Measurements from ENCODE around the gene PCNX2. TPM values are rescaled to one million over a fixed set of nuclear protein-coding genes. Genes with fewer than 3 reads are reported as not detected.

PCNX2 gene
- total RNA-seq, 1 donor from 2014 or later, result 1.3 TPM

DNA sequence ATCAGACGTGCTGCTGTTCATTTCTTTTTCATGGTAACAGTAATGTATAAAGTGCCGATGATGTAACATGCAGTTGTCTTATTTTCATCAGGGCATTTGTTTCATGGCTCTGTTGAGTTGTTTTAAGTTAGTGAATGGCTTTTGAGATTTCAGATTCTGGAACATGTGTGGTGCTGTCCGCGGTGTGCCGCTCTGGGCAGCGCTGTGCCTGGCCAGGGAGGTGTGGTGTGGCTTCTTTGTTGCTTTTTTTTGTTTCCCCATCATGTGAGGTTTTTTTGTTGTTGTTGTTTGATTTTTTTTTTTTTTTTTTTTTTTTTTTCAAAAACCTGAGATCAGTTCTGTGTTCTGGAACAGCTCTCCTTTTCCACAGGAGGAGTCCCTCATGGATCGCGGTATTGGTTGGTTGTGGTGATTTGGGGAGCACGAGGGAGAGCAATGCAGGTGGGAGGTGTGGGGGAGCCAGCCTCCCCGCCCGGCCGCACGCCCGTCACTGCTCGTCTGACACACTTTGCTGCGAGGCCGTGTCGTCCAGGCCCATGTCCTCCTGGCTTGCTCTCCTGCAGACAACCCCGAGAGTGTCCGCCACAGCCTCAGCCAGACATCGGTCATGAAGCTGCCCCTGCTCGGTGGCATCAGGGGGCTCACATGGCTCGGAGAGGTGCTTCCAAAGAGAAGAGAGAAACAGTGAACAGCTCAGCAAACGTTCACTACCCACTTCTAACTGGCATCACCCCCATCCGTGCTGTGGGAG is 311.5 kb downstream of the PCNX2 start:
- no peak for DNase-seq
- intact Hi-C loops (cut with micrococcal nuclease), result no loop called here
- ATAC-seq, result no peak

GRCh38 chr1:232983375-232983774 is 312.1 kb downstream of the PCNX2 start:
- ATAC-seq (no peak), DNase-seq (no peak)
- intact Hi-C loops (cut with micrococcal nuclease), result no loop called here

GRCh38 chr1:232982238-232982944 is 313.1 kb downstream of the PCNX2 start:
- ATAC-seq (peak; percentile 50), DNase-seq (no peak)
- intact Hi-C loops (cut with micrococcal nuclease), result no loop called here

- ATAC-seq (no peak), DNase-seq (no peak)
- intact Hi-C loops (cut with micrococcal nuclease), result no loop called here
Observed at GRCh38 chr1:232980986-232981560, 314.5 kb downstream of the PCNX2 start.

DNA sequence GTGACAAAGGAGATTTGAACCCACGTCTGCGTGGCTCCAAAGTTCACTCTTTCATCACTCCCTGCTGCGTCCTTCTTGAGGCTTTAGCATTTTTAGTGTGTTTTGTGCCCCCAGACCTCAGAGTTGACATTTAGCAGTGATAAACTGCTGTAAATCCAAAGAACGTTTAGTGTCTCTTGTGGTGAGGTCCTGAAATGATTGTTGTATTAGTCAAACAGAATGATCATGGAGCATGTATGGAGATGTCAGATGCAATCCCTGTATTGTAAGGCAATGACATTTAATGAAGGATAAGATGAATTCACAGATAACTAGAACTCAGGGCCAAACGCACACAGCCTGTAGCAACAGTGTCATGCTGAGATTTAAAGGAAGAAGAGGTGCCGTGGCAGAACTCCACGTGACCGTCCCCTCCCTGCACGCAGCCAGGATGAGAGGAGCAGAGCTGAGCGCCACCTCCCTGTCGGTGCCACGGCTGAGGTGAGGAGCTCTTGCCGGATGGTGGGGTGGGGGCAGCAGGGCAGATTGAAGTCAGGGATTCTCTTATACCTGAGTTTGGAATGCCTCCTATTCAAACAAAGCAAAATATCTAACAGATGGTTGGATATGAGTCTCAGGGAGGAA is 315.1 kb downstream of the PCNX2 start:
- ATAC-seq (no peak), DNase-seq (no peak)
- intact Hi-C loops (cut with micrococcal nuclease), result no loop called here

GRCh38 chr1:232979558-232979957 is 316.0 kb downstream of the PCNX2 start:
- ATAC-seq (no peak), DNase-seq (no peak)
- intact Hi-C loops (cut with micrococcal nuclease), result no loop called here

DNA sequence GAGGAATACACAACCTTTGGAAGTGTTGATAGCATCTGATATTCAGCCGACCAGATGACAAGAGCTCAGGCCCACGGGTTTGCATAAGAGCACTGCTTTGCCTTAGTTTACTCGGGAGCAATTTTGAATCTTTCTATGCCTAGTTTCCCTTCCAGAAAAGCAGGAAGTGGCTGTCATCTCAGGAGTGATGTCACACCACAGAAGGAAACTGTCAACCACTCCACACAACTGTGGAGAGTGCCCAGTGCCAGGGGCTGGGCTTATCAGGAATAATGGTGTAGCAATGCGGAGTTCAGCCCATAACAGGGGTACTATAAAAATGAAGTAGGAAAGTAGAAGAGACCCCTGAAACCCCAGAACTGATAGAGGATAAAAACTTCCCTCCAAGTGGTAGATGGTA is 316.7 kb downstream of the PCNX2 start:
- ATAC-seq, result no peak
- intact Hi-C loops (cut with micrococcal nuclease), result no loop called here
- no peak for DNase-seq

- DNase-seq (no peak), ATAC-seq (no peak)
- intact Hi-C loops (cut with micrococcal nuclease), result no loop called here
Observed at GRCh38 chr1:232978091-232978634, 317.4 kb downstream of the PCNX2 start.

DNA sequence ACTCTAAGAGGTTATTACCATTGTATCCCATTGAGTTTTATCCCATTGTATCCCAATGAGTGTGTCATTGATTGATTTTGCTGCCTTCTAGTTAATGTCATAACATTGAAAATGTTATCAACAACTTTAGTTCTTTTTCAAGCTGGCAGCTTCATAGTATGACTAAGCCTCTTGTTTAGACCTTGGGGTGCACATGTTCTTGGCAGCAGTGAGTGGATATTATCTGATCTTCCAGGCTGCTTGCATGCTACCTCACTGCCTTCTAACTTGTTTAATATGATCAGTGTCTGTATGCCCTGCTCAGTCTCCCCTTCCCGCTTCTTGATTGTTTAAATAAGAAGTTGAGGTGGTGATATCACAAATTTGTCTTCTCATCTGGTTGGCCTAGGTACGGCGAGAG is 320.6 kb downstream of the PCNX2 start:
- intact Hi-C loops (cut with micrococcal nuclease), result no loop called here
- DNase-seq (no peak), ATAC-seq (peak; percentile 35)

- intact Hi-C loops (cut with micrococcal nuclease), result no loop called here
- no peak for DNase-seq
Observed at GRCh38 chr1:232973652-232974611, 321.6 kb downstream of the PCNX2 start.

DNA sequence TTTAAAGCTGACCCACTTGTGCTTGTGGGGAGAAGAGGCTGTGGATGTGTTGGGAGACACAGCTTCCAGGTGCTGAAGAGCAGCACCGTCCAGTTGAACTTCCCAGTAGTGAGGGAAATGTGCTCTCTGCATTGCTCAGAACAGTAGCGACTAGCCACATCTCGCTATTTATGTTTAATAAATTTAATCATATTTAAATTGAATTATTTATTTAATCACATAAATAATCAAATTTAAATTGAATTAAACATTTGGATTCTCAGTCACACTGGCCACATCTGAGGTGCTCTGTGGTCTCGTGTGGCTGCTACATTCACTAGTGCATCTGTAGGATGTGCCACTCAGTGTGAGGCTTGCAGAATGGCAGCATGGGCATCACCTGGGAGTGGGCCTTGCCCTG is 325.0 kb downstream of the PCNX2 start:
- intact Hi-C loops (cut with micrococcal nuclease), result loop anchor here (2.0 kb wide), 1 partner anchor 46 kb away; no protein-coding TSS in a partner anchor
- ATAC-seq (no peak), DNase-seq (no peak)

More at GRCh38 chr1:232973652-232974611, 321.6 kb downstream of the PCNX2 start:
- ATAC-seq, result no peak

- DNase-seq (no peak), ATAC-seq (peak; percentile 9)
- intact Hi-C loops (cut with micrococcal nuclease), result loop anchor here (2.0 kb wide), 1 partner anchor 47 kb away; no protein-coding TSS in a partner anchor
Observed at GRCh38 chr1:232969799-232970198, 325.7 kb downstream of the PCNX2 start.

GRCh38 chr1:232968965-232969364 is 326.6 kb downstream of the PCNX2 start:
- DNase-seq (peak; percentile 71), ATAC-seq (peak; percentile 94)
- intact Hi-C loops (cut with micrococcal nuclease), result no loop called here

- no peak for ATAC-seq
- intact Hi-C loops (cut with micrococcal nuclease), result no loop called here
- DNase-seq, result no peak
Observed at GRCh38 chr1:232968391-232968790, 327.1 kb downstream of the PCNX2 start.

- intact Hi-C loops (cut with micrococcal nuclease), result no loop called here
- peak; percentile 32 for ATAC-seq
- no peak for DNase-seq
Observed at GRCh38 chr1:232966663-232967062, 328.9 kb downstream of the PCNX2 start.

DNA sequence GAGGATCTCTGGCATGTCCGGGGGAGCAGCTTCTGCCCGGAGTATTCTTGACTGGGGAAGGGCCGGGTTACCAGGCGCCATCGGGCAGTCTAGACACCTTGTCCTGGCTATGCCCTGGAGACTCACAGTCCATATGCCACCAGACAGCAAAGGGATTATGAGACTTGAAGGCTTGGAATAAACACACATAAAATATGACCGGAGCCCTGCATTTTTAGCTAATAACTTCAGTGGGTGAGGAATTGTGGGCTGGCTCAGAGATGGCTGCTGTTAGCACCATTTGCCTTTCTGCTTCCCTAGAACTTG is 329.7 kb downstream of the PCNX2 start:
- no peak for ATAC-seq
- intact Hi-C loops (cut with micrococcal nuclease), result no loop called here
- DNase-seq, result no peak

DNA sequence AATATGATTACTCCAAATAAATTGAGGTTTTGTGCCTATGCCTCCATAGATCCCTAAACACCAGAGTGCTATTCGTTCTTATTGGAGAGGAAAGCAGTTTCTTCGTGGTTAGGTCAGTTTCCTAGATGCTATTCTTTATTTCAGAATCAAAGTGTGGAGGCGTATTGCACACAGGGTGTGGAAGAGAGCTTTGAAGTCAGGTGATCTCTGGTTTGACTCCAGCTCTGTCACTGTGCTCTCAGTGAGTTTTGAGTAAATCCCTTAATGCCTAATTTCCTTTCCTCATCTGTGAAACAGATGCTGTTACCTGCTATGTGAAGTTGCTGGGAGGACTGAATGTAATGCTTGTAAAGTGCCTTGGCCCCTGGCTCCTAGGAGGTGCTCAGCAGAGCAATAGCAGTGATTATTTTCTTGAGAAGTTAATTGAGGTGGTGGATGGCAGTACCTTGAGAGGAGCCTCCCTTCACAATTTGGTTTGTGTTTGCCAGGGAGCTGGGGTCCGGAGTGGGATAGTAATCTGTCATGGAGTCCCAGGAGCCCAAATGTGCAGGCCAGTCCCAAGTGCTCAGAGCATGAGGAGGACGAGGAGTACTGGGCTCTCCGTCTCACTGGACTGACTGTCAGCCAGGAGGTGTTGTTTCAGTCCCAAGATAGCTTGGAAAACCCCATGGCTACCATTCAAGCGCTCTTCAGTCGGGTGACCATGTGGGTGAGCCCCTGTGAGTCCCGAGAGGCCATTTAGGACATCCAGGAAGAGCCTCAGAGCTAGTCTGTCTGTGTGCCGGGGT is 330.2 kb downstream of the PCNX2 start:
- intact Hi-C loops (cut with micrococcal nuclease), result no loop called here
- no peak for DNase-seq

DNA sequence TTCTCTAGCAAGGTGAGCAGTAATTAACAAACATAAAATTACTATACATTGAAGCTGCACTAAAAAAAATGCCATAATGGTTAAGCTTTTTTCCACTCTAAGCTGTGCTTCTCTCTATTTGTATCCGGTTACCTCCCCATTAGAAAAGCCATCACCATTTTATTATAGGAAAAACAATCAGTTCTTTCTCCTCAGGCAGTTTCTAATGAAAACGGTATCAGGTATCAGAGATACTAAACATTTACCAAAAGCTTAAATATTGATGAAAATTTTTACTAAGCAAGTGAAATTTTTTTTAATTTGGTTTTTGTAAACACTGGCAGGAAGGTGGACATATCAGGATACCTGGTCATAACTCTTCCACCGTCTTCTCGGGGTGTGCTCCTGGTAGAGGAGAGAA is 330.9 kb downstream of the PCNX2 start:
- intact Hi-C loops (cut with micrococcal nuclease), result no loop called here
- no peak for DNase-seq
- no peak for ATAC-seq

More for the DNA sequence above, 330.2 kb downstream of the PCNX2 start:
- ATAC-seq, result peak; percentile 51
